ENCODE results near the gene EOMES. TPM values are rescaled to one million over a fixed set of nuclear protein-coding genes. Genes with fewer than 3 reads are reported as not detected.
"Not testable (repeated sequence)": the region's sequence is repeated elsewhere in the genome, so short reads cannot be mapped to it uniquely, and the experiment has no call there.

Gene EOMES
- not detected for polyA plus RNA-seq (2012; ENCODE audit: insufficient read depth, insufficient read length, low read depth)

GRCh38 chr3:27721717-27722564 lies at the start of gene EOMES:
TSS of gene EOMES (minus strand) at chr3:27722323. CDS start at chr3:27722294, 29 bp downstream.
- H3K4me3 ChIP-seq (ENCODE audit: low read depth, low read length) = peak within 1 kb of the TSS; percentile 50
- peak; percentile 56 for DNase-seq
- no peaks in the 10 kb centered on the region for H3K4me1 ChIP-seq

GRCh38 chr3:27770384-27770783 lies 48.3 kb upstream of the EOMES start:
- H3K4me3 ChIP-seq (ENCODE audit: low read depth, low read length); H3K36me3 ChIP-seq; DNase-seq; H3K4me1 ChIP-seq; H3K27me3 ChIP-seq; H3K9me3 ChIP-seq: not testable (repeated sequence)

More at GRCh38 chr3:27721717-27722564, at the start of gene EOMES:
- H3K36me3 ChIP-seq = no peaks in the 10 kb centered on the region
- H3K27me3 ChIP-seq = peaks cover 63% of the 10 kb centered on the region
- TF ChIP-seq, protein P1, sequence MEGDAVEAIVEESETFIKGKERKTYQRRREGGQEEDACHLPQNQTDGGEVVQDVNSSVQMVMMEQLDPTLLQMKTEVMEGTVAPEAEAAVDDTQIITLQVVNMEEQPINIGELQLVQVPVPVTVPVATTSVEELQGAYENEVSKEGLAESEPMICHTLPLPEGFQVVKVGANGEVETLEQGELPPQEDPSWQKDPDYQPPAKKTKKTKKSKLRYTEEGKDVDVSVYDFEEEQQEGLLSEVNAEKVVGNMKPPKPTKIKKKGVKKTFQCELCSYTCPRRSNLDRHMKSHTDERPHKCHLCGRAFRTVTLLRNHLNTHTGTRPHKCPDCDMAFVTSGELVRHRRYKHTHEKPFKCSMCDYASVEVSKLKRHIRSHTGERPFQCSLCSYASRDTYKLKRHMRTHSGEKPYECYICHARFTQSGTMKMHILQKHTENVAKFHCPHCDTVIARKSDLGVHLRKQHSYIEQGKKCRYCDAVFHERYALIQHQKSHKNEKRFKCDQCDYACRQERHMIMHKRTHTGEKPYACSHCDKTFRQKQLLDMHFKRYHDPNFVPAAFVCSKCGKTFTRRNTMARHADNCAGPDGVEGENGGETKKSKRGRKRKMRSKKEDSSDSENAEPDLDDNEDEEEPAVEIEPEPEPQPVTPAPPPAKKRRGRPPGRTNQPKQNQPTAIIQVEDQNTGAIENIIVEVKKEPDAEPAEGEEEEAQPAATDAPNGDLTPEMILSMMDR (IDR thresholded peaks at IDR 0.05; ENCODE audit: low read depth, low read length) = peak; percentile 17; the same call in 1 of the 2 replicates
- H3K9me3 ChIP-seq = no peaks in the 10 kb centered on the region

DNA sequence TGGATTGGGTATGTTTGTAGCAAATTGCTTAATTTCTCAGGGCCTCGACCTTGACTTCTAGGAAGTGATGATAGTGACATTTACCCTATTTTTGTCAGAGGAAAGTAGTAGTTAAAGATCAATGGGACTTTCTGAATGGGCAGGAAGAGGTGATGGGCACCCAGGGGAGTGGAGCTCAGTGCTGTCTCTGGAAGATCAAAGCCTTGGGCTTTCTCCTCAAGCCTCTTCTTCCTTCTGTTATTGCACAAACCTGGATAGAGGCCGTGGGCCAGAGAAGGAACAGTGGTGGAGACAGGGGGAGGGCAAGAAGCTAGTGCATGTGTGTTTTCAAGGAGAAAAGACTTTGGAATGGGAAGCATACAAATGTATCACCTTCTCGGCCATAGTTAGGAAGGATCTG lies 44.9 kb upstream of the EOMES start:
- DNase-seq = no peak
- Histone ChIP-seq H3K9me3 (no peaks in the 10 kb centered on the region), H3K4me3 (ENCODE audit: low read depth, low read length) (no peak overlapping the region), H3K4me1 (no peaks in the 10 kb centered on the region), H3K27me3 (no peaks in the 10 kb centered on the region), H3K36me3 (no peaks in the 10 kb centered on the region)
- TF ChIP-seq, protein P1 (IDR thresholded peaks at IDR 0.05; ENCODE audit: low read depth, low read length) = no peak

DNA sequence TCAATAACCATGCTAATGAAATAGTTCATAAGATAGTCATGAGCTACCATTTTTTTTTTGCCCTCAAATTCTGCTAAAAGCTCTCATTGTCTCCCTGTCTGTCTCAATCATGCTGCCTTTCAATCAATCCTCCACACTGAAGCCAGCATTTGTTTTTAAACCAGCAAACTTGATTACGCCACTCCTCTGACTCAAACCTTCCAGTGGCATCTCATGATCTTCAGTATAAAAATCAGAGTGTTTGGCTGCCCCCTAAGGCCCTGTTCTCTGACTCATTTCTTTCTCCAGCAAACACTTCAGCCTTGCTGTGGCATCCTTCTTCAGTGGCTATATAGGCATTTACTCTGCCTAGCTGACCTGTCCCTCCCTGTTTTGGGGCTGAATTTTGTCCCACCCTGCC lies 36.0 kb upstream of the EOMES start:
- Histone ChIP-seq H3K27me3 (no peaks in the 10 kb centered on the region), H3K4me1 (no peaks in the 10 kb centered on the region), H3K36me3 (no peaks in the 10 kb centered on the region), H3K4me3 (ENCODE audit: low read depth, low read length) (no peak overlapping the region), H3K9me3 (no peaks in the 10 kb centered on the region)
- TF ChIP-seq, protein P1 (IDR thresholded peaks at IDR 0.05; ENCODE audit: low read depth, low read length) = no peak
- DNase-seq = no peak

DNA sequence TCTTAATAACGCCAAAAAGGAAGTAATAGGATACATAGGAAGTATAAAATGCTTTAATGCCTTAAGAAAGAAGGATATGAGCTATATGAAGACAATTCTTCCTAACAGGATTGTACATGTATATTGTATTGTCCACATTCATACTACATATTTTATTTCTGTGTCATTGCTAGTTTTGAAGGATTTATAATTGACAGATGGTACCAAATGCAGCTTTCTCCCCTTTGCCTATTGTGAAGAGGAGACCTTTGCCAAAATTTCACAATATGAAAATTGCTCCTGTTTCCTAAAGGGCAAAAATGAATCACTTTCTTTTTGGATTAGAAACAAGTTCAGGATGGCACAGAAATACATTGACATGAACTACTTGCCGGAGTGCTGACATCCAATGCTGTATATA lies 34.8 kb upstream of the EOMES start:
- TF ChIP-seq, protein P1 (IDR thresholded peaks at IDR 0.05; ENCODE audit: low read depth, low read length) = no peak
- Histone ChIP-seq H3K36me3 (no peaks in the 10 kb centered on the region), H3K4me3 (ENCODE audit: low read depth, low read length) (no peak overlapping the region), H3K9me3 (no peaks in the 10 kb centered on the region), H3K4me1 (no peaks in the 10 kb centered on the region), H3K27me3 (no peaks in the 10 kb centered on the region)
- DNase-seq = no peak

DNA sequence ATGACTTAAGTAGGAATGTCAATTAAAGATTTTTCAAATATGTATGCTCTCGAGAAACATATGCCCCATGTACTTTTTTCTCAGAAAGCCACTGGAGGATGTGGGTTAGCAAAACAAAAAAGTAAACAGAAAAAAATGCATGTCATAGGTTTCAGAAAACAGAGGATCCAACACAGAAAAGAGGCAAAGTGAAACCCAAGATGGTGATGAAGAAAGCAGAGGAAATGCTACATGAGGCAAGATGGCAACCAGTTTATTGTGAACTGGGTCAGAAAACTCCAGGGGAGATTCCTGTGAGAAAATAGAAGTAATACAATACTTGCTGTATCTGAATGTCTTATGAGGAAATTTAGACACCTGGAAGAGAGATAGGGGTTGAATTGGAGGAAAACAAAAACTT lies 30.8 kb upstream of the EOMES start:
- Histone ChIP-seq H3K9me3 (no peaks in the 10 kb centered on the region), H3K4me3 (ENCODE audit: low read depth, low read length) (no peak overlapping the region), H3K4me1 (no peaks in the 10 kb centered on the region), H3K27me3 (no peaks in the 10 kb centered on the region), H3K36me3 (no peaks in the 10 kb centered on the region)
- TF ChIP-seq, protein P1 (IDR thresholded peaks at IDR 0.05; ENCODE audit: low read depth, low read length) = no peak
- DNase-seq = no peak

Data from BE2C (cell line).